GM21576 (cell line): Measurements from ENCODE around the gene PXDN.
"Not testable (repeated sequence)": the region's sequence is repeated elsewhere in the genome, so short reads cannot be mapped to it uniquely, and the experiment has no call there.

Experiments used
- ATAC-seq: cut with Tn5 transposase; IDR thresholded peaks from one replicate; pipeline ENCODE4 v1.9.1; 2021; ENCODE audit warnings: mild to moderate bottlenecking, moderate library complexity; ENCODE audit not compliant: unreplicated experiment

The PXDN gene

DNA sequence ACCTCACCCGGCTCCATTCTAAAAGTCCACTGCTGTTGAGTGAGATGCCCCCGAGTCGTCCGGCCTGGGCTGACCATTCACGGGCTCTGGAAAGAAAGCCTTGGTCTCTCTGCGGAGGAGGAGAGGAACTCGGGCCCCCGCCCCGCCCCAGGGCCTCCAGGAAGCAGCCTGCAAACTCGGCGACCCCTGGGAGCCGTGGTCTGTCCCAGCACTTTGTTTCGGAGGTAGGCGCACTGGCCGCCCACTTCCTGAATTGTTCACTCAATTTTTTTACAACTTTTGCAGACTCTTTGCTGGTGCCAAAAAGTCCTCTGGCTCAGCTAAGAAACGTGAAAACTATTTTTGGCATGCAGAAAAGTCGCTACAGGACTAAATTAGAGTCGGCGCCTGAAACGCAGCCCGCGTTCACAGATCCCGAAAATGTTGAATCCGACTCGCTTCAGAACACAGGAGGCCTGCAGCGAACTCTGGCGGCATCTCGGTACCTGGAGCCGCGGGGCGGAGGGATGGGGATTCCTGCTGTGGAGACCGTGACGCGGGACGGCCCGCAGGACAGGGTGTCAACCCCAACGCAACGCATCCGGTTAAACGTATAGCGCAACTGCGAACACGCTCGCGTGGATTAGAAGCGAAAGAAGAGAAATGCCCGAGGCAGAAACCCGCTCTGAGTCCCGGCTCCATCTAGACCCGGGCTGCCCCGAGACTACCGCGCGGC is 1.5 kb downstream of the PXDN start:
- no peak for ATAC-seq

DNA sequence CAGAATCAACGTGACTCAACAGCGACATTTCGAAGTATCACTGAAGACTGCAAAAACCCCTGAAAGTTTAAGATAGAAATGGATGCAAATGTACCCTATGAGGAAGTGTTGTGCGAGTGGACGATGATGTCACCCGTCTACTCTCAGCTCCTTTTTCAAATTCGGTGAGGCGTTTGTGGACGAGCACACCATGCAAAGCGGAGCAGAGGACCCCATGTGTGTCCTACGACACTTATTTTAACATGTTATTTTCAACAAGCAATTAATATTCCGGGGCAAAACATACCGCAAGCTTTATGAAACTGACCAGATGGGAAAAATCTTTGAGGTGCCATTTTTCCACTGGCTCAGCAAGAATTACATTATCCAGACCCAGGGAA is 2.0 kb downstream of the PXDN start:
- no peak for ATAC-seq

DNA sequence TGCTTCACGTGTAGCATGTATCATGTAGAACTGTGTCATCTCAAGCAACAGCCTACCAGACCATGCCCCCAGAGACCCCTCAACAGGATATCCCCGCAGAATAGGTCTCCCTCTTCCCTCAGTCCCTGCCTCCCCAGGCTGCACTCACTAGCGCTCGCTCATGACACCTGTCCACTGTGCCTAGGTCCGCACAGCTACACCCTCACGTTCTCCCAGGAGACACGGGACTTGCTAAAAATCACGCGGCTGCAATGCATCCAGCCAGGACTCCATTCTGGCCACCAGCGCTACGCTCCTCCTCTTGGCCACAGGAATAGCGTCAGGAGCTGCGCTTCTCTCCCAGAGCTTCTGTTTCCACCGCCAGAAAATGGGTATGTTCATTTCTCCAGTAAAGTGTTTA is 2.5 kb downstream of the PXDN start:
- no peak for ATAC-seq

DNA sequence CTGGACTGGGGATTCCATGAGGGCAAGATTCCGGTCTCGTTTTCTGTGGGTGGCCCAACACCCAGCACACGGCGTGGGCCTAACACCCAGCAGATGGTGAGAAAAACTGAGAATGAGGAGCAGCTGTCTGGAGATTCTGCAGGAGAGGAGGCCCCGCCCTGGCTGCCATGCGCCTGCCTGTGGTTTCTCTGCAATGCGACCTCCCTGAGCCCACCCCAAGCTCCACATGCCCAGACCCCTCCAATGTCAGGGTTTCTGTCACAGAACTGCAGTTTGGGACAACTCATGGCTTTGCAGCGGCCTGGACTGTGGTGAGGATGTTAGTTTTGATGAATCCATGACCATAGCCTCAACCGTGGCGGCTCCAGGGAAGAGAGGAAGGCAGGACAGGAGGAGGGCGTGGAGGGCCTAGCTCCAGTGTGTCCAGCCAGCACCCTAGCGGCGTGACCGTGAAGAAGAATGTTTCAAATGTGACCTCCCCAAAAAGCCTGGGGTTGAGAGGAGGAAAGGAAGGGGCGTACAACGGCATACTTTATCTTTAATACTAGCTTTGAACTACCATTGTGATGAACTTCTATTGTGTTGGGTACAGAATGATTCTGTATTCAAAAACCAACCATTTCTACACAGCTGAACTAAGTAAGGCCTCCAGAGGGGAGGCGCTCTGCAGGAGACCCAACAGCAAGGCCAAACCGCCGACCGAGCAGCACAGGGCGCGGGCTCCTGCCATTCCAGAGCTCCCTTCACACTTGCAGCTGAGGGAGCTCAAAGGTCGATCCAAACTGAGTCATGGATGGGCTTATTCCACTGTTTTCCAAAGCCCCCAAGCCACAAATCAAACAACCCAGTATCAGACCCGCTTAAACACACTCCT is 3.4 kb downstream of the PXDN start:
- ATAC-seq = no peak

DNA sequence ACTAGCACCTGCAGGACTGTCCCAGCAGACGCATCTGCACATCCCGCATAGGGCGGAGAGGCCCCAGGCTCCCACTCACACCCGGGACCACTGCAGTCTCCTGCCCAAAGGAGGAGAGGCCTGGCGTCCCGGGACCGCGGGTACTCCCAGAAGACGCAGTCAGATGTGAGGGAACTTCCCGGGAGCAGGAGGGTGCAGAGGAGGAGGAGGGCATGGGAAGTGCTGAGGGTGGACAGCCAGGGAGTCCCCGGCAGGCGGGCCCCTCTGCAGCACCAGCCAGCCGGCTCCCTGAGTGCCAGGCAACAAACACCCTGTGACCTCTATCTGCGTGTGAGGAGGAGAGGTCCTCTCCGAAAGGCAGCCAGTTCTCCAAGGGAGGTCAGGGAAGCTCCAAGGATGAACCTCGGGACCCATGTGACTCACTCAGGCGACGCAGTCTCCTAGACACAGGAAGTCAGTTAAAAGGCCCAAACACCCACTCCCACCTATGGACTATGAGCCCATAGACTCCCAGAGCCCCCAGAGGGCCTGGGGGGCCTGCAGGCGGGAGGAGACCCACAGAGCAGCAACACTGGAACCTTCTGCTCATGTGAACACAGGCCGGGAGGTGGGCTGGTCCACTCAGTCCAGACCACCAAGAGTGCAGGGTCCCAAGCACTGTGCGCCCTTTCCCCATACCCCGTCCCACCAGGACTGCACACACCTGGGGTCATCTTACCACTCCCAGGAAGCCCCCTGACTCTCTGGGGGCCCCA is 4.2 kb downstream of the PXDN start:
- no peak for ATAC-seq

DNA sequence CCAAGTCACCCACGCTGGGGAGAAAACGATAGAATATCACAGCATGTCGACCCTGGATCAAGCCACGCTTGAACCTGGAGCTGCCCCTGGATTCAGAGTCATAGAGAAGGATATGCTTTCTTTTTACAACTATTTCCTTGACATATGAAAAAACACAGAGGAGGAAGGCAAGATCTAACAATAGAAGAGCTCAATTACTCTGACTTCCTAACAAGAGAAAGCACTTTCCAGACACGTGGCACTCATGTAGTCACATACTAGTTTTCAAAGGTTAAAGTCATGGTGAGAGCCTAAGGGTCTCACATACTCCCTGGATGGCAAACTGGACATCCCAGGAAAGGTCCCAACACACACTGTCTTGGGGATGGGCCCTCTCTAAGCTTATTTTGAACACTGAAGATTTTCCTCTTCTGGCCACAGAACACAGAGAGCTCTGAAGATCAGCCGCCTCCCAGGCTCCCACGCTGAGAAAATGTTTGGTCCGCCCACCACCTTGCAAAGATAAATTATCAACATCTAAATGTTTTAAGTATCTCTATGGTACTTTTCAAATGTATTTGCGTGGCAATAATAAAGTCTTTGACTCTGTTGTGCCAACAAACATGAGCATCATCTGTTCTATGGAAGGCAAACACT is 4.9 kb downstream of the PXDN start:
- ATAC-seq = no peak

DNA sequence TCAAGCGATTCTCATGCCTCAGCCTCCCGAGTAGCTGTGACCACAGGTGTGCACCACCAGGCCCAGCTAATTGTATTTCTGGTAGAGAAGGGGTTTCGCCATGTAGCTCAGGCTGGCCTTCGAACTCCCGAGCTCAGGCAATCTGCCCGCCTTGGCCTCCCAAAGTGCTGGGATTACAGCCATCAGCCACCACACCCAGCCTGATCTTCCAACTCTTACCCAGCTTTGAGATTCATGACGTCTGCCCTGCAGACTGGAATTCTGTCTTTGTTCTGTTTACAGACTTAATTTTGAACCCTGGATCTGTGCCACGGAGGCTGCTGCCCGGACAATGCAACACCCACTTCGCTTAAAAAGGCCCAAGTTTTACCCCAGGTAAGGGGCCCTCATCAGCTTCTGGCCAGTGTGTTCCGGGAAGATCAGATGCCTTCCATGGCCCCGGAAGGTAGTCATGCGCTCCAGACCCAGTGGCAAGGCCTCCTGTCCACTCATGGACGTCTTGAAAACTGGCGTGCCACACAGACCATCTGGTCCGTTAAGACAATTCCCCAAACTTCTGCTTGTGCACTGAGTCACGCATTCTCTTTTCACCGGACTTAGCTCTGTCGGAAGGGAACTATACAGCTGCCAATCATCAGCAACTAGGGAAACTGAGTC is 5.5 kb downstream of the PXDN start:
- no peak for ATAC-seq

DNA sequence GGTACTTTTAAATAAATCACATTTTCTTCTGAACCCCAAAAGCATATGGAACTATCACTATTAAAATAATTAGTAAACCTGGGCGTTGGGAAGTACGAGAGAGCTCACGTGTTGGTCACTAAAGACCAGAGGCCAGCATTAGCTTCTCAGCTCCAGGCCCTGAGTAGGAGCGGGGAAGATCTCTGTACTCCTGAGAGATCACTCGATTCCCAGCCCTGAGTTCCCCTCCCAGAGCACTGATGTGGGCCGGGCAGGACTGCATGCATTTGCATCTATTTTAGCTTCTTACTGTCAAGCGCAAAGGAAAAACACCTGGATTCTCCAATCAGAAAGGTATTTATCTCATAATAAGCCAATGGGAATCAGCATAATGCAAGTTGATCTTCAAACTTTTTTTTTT is 6.2 kb downstream of the PXDN start:
- no peak for ATAC-seq

DNA sequence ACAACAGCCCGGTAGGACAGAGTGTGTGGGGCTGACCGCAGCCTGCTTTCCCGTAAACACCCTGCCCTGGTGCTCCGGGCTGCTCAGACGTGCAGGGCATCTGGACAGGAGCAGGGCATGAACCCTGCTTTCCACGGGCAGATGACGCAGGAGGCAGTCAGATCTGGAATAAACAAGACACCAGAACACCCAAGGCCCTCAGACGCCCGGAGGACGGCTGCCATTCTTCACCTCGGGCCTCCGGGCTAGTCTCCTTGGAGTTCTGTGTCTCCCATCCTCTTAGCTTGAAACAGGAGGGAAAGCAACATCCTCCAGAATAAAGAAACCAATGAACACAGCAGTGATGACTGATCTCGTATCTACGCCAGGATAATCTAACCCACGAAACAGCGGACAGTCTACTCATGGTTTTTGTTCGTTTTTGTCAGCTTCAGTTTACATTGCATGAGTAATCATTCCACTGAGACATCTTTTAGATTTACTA is 7.3 kb downstream of the PXDN start:
- ATAC-seq = no peak

DNA sequence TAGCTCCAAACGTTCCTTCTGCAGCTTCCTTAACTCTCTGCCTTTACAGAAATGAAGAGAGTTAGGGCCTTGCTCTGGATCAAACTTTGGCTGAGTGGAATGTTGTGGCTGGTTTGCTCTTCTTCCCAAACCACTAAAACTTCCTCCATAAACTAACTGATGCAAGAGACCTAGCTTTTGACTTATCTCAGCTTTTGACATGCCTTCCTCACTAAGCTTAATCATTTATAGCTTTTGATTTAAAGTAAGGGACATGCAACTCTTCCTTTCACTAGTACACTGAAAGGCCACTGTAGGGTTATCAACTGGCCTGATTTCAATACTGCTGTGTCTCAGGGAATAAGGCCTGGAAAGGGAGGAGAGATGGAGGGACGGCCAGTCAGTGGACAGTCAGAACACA is 8.3 kb downstream of the PXDN start:
- ATAC-seq = no peak

DNA sequence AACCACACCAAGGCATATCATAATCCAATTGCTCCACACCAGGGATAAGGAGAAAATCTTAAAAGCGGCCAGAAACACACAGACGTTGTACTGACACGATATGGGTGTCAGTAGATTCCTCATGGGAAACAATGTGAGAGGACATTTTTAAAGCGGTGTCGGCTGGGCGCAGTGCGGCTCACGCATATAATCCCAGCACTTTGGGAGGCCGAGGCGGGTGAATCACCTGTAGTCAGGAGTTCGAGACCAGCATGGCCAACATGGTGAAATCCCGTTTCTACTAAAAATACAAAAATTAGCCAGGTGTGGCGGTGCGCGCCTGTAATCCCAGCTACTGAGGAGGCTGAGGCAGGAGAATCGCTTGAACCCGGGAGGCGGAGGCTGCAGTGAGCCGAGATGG is 11.0 kb downstream of the PXDN start:
- ATAC-seq = not testable (repeated sequence)

DNA sequence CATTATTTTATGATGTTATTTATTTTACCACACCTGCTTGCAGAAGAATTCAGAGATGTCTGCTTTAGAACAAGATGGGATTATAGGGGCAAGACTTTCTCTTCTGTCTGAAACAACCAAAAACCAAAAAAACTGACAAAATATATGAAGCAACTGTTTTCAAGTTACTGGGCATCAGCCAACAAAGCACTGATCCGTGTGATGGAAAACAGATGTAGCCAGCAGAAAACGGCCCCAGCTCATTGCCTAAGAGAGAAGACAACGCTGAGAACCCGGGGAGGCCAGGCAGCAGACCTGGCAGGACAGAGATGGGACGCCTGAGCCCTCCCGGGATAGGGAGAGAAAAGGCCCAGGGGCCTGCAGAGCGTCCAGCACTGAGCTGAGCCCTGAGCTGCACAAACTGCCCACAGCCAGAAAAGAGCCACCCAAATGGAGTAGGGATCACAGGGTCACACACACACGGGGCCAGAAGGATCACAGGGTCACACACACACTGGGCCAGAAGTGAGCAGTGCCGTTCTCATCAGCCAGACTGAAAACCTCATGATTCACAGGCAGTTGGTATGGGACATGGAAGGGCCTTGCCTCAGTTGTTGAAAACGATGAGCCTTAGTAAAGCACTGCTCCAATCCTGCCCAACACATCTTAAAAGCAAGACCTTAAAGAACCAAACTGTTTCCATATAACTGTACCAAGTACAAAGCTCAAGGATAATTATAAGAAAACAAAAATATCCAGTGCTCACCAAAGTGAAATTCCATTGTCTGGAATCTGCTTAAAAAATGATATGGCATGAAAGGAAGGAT is 12.1 kb downstream of the PXDN start:
- no peak for ATAC-seq

DNA sequence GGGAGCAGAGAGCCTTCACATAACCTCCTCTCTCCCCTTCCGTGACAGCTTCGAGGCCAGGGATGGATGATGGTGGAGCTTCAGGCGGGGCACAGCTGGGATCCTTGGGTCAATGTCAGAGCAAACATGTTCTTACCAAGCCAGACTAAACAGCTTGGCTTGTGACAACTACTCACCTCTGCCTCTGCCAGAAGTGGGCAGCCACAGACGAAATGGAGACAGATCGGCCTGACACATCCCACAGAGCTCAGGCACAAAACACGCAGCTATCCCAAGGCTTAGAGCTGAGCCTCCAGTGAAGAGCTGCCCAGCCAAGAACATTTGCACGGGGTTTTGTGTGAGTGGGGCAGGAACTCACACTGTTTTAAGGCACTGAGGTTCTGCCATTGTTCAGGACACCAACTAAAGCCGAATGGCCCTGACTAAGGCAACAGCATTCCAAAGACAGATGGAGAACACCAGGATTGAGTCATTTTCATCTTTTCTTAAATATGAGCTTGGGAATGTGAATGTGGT is 12.8 kb downstream of the PXDN start:
- no peak for ATAC-seq

DNA sequence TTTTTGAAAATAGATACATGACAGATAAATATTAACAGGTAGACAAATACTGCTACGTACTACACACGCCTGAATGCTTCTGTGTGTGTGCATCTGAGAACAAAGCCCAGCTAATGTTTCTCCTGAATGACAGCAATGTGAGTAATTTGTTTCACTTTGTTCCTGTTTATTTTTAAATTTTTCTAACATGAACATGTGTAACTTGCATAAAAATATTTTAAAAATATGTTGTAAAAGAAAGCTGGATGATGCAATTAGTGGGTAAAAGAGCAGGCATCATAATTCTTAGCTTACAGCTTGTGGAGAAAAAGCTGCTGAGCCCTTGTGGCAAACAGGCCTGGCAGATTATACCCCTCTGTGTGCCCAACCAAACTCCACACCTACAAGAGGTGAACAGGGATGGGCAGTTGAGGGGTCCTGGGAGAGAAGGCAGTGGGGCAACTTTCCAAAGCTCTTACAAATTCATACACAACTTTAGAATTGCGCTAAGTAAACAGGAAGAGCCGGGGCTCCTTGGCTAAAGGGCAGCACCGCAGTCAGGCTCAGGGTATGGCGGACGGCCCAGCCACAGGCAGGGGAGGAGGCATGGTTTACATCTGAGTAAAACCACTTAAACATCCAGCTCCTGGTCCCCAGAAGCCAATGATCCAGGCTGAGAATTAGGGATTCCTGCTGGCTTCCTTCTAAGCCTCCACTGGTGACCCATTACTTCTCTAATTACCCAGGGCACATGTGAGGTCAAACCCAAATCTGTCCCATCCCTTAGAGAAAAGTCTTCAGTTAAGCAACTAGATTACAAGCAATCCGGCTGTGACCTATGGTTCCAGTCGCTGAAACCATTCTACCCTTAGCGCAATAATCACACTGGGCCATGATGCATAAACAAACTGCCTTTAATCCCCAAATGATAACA is 14.0 kb downstream of the PXDN start:
- no peak for ATAC-seq

DNA sequence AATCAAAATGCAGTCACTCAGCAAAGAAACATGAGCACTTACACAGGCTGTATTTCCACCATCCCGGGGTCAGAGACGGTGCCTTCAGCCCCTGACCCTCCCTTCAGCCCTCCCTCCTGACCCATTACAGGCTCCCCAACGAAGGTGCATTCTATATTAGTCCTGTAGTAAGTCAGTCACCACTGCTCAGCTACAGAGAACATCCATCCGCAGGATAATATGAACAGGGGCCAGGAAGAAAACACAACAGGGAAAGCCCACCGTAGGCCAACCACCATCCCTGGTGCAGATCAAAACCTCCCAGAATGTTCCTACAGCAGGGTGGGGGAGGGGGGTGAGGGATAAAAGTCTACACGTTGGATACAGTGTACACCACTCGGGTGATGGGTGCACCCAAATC is 15.1 kb downstream of the PXDN start:
- no peak for ATAC-seq

DNA sequence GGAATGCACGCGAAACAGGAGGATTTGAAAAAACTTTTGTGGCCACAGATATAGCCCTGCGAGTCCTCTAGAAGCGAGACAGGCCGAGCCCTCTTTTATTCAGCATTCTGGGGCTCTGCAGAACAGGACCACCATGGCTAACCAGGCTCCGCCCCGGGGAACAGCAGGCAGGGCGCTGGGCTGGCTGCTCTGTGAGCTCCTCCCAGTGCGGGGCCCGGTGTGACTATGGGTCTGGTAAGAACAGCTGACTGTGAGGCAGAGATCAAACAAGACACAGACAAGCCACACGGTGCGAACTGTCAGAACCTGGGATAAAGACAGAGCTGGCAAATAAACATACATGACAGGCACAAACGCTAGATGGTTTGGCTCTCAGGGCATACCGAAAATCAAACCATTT is 15.5 kb downstream of the PXDN start:
- ATAC-seq = no peak

DNA sequence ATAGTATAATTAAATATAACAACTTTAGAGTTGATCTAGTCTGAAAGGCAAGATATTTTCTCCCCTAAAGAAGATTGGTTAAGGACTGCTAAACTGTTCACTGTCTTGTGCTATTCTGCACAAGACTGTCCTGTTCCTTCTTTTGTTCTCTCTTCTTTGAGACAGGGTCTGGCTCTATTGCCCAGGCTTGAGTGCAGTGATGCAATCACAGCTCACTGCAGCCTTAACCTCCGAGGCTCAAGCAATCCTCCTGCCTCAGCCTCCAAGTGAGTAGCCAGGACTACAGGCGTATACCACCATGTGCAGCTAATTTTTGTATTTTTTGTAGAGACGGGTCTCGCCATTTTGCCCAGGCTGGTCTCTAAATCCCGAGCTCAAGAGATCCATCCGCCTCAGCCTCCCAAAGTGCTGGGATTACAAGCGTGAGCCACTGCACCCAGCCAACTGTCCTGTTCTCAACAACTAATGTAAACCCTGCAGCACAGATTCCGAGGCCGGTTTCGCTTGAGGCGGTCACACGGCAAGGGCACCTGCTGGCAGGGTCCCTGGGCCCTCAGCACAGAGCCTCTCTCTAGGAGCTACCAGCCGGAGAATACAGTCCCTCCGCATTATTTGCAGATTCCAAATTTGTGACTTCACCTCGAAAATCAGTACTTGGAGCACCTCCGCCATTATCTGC is 16.4 kb downstream of the PXDN start:
- ATAC-seq = no peak
